NCI-H1436 treated with DMSO at 0.1 percent for 48 hours (cell line): Measurements from ENCODE around the gene RNF4.
A peak's percentile ranks its signal among the peaks of the same experiment; 100 is the strongest.
"Not testable (repeated sequence)": the region's sequence is repeated elsewhere in the genome, so short reads cannot be mapped to it uniquely, and the experiment has no call there.

Source experiments
- DNase-seq: peaks from one replicate; lab custom pipeline; 2025; lab: John Stamatoyannopoulos, UW

Gene RNF4, protein sequence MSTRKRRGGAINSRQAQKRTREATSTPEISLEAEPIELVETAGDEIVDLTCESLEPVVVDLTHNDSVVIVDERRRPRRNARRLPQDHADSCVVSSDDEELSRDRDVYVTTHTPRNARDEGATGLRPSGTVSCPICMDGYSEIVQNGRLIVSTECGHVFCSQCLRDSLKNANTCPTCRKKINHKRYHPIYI

DNA sequence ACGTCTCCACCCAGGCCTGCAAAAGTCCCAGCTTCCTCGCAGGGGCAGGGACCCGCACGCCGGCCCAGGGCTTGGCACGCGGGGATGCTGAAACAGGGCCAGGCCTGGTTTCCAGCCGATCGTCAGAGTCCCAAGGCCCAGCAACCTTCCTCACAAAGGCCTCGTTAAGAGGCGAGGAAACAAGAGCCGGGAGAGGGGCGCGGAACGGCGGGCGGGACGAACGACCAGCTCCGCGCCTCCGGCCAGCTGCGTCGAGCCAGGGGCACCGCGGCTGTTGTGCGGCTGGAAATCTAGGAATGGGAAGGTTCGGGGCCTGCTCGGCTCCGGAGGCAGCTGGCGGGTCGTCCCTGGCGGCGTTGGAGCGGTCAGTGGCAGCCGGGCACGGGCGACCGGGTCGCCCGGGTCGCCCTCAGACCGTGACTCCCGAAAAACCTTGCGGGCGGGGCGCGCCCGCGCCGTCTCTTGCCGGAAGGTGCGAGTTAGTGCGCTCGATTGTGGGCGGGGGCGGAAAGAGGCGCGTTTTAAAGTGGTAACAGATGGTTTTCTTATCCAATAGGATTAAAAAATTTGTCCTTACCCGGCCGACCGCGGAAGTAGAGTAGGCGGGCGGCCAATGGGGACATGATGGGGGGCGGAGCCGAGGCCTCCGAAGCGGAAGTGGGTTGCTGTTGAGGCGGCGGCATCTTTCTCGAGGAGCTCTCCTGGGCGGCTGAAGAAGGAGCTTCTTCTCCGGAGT, at the start of gene RNF4:
Gene RNF4 (plus strand): TSS at position 651 of the 736 bp plus-strand sequence. CDS start 21,388 bp downstream, outside the sequence.
- DNase-seq: peak; percentile 82

- no peak for DNase-seq
Observed at GRCh38 chr4:2419814-2420213, 49.1 kb upstream of the RNF4 start.

- DNase-seq: no peak
Observed at GRCh38 chr4:2421928-2422327, 47.0 kb upstream of the RNF4 start.

DNA sequence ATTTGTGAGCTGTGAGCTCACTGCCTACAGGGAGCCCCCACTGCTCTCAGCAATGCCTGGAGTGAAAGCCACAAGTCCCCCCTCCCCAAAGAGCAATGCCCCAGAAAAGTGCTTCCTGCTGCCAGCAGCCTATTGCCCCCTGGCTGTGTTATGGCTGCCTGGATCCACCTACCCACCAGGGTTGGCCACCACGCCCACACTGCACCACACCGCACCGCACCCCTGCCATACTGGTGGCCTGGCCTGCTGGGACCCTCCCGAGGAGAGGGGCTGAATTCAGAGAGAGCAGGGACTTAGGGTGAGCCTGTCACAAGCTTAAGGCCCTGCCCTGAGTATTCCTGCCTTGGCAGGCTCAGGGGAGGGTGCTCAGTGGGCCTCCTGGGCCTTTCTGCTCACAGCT, 45.8 kb upstream of the RNF4 start:
- no peak for DNase-seq

- DNase-seq: no peak
Observed at GRCh38 chr4:2423695-2424094, 45.2 kb upstream of the RNF4 start.

- DNase-seq: no peak
Observed at GRCh38 chr4:2424581-2424980, 44.3 kb upstream of the RNF4 start.

GRCh38 chr4:2425386-2426068, 43.4 kb upstream of the RNF4 start:
- no peak for DNase-seq

GRCh38 chr4:2426069-2426397, 42.9 kb upstream of the RNF4 start:
- no peak for DNase-seq

DNA sequence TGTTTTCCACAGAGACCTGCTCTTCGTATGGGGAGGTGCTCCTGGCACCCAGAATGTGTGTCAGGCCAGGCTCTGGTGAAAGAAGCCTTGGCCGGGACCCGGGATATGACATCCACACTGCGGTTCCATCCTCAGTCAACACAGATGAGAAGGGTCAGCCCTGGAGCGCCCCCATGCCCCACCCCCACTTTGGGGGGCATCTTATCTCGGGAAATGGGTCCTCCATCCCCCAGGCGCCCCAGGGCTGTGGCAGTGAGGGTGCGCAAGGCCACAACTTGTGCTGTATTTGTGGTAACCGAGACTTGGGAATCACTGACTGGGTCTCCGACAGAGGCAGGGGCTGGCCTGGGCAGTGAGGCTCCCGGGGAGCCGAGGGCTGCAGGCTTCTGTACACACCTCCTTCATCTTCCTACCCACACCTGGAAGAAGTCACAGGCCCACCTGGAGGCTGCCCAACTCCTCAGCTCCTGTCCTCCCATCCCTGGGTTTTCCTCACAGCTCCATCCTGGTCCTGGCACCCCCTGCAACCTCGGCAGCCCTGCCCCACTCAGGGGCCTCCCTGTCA, 42.1 kb upstream of the RNF4 start:
- DNase-seq: no peak

DNA sequence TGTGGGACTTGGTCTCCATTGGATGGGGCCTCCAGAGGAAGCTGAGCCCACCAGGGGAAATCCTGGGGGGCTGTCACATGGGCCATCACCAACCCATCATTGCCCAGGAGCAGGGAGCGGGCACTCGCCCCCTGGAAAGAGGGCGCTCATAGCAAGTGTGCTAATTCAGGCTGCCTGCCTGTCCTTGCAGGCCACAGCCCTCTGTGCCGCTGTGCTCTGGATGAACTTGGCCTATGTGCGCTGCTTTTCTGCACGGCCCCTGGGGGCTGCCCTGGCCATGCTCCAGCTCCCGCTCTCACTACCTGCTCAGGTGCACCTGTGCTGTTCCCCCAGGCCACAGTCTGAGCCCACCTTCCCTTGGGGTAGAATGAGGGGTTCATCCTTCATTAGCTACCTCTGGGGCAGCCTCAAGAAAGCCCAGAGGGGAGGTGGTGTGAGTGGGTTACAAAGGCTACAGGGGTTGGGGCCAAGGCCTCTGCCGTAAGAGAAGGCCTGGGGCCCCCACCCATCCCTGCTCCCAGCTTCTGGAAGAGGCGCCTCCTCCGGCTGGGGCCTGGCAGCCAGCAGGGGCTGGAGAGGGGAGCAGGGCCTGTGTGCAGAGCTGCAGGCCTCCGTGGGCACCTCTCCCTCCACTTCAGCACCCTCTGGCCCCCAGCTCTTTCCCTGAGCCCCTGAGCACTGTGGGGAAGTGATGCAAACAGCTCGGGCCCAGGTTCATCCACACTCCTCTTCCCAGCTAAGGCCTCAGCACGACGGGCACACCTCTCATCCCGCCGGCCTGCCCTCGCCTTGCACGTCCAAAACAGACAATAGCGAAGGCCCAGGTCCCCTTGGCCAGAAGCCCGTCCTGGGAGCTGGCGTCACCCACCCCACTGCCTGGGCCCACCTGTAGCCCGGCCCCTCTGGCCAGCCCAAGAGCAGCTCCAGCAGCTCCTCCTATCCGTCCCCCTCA, 41.2 kb upstream of the RNF4 start:
- DNase-seq: no peak

- DNase-seq: no peak
Observed at GRCh38 chr4:2428496-2429213, 40.3 kb upstream of the RNF4 start.

GRCh38 chr4:2429945-2430757, 38.8 kb upstream of the RNF4 start:
- not testable (repeated sequence) for DNase-seq

- no peak for DNase-seq
Observed at GRCh38 chr4:2432004-2432403, 36.9 kb upstream of the RNF4 start.

GRCh38 chr4:2432991-2433530, 35.8 kb upstream of the RNF4 start:
- DNase-seq: no peak

DNA sequence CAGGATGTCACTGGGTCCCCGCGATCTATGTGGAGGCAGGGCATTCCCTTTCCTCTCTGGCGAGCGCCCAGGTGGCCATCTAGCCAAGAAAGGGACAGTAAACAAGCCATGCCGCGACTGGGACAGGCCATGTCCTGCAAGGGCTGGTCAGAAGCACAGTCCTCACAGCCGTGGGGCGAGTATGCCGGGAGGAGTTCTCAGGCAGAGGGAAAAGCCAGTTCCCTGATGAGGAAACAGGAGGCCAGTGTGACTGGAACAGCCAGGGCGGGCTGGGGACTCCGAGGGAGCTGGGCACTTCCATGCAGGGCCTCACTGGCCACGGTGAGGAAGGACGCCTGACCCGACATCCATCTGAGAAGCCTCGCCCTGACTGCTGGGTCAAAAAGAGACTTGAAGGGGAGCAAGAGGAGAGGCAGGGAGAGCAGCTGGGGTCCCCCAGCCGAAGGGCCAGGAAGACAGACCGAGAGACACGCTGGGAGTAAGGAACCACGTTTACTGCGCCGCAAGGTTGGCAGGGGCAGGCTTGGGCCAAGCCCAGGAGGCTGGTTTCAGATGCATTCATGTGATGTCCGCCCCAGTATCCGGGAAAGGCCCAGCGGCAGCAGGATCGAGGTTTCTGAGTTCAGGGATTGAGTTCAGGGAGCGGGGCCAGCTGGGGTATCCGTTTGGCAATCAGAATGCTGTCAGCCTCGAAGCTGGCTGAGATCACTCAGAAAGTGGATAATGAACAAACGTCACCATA, 35.1 kb upstream of the RNF4 start:
- no peak for DNase-seq

DNA sequence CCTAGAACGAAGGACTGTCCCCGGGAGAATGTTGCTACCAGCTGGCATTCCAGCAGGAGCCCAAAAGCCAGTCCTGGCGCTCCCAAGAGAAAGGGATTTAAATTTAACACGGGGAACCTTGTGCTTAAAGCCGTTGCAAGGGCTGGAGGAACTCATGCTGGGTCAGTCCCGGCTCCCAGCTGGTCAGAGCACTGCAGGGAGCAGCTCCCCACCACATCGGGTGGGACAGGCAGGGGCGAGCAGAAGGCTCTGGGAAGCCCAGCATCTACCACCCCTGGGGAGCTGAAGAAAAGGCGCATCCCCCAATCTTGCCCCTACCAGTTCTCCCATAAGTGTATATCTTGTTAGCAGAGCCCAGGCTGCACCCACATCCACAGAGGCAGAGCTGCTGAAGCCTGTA, 34.5 kb upstream of the RNF4 start:
- DNase-seq: no peak

DNA sequence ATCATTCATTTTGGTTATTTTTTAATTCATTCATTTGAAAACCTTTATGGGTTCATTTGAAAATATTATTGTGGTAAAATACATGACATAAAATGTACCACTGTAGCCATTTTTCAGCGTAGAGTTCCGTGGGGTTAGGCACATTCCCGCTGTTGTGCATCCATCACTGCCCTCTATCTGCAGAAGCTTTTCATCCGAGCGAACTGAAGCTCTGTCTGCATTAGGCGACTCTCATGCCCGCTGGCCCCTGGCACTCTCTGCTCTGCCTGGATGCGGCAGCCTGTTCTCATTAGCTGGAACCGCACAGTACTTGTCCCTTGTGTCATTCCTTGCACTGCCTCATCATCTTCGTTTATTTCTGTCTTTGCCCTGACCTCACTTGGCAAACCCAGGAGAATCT, 32.6 kb upstream of the RNF4 start:
- DNase-seq: no peak

GRCh38 chr4:2436761-2437474, 32.0 kb upstream of the RNF4 start:
- DNase-seq: no peak
